HCT116 (cell line): Measurements from ENCODE around the gene WDFY2. TPM values are rescaled to one million over a fixed set of nuclear protein-coding genes. Genes with fewer than 3 reads are reported as not detected.
A peak's percentile ranks its signal among the peaks of the same experiment; 100 is the strongest.

Experiments used
- ATAC-seq: fragments of 200-7000 bp; cut with Tn5 transposase; 2 replicates; pipeline ENCODE4 v1.9.1; 2020; ENCODE audit warnings: mild to moderate bottlenecking, moderate library complexity
- BruUV-seq: library from RNA; stranded (reverse); fragments of 400-500 nt; replicated peaks from 2 replicates; lab custom pipeline; 2021; lab: Mats Ljungman, UMichigan
- CTCF ChIA-PET: fragments of 300-600 bp; sonication (Branson Sonifier 250); formaldehyde crosslinking; loops from one replicate; lab custom pipeline; 2021; ENCODE audit warnings: antibody characterized with exemption; lab: Charles Lee
- POLR2A ChIA-PET: fragments of 300-600, 350-600 bp; sonication (Branson Sonifier 250); formaldehyde crosslinking; loops from one replicate; lab custom pipeline; 2021; ENCODE audit warnings: antibody characterized with exemption; lab: Charles Lee
- RAD21 ChIA-PET, 2 experiments: fragments of 300-600 bp; sonication (Branson Sonifier 250); formaldehyde crosslinking; loops; one replicate each; lab custom pipeline; 2023; ENCODE audit warnings: low total read pairs in 2 of 2; ENCODE audit not compliant: uncharacterized antibody in 2 of 2, unreplicated experiment in 2 of 2, low non-redundant PET in 1 of 2; lab: Charles Lee
- DNase-seq: peaks from one replicate; pipeline ENCODE4 v3.0.0-alpha.2; 2010; ENCODE audit warnings: low read depth, low spot score
- H2AFZ ChIP-seq: fragments of 200-600 bp; shearing (Covaris generic), sonication (generic); 2 replicates; pipeline ENCODE4 v1.6.1; 2017; ENCODE audit warnings: low read depth, mixed run types, mixed read lengths, antibody characterized with exemption, low read length; ENCODE audit not compliant: poor library complexity, severe bottlenecking
- H3K27ac ChIP-seq: 2 replicates; pipeline ENCODE4 v1.5.1; 2012; ENCODE audit warnings: low read depth, low read length
- H3K27me3 ChIP-seq: fragments of 200-600 bp; sonication (generic); 2 replicates; pipeline ENCODE4 v1.6.1; 2016; ENCODE audit warnings: mixed run types, low read length, mixed read lengths; ENCODE audit not compliant: insufficient read depth
- H3K36me3 ChIP-seq, 2 experiments: fragments of 200-500 bp in 1 of 2; fragments of 200-600 bp in 1 of 2; sonication (Bioruptor generic) in 1 of 2; sonication (generic) in 1 of 2; 2 replicates each; pipeline versions ENCODE4 v1.5.1 to v1.6.1; 2014 to 2016; ENCODE audit warnings: low read length in 2 of 2, inconsistent platforms in 1 of 2, mixed read lengths in 1 of 2, mixed run types in 1 of 2; ENCODE audit not compliant: insufficient read depth in 2 of 2, control insufficient read depth in 1 of 2
- H3K4me1 ChIP-seq, 2 experiments: fragments of 200-600 bp in 1 of 2; sonication (generic) in 1 of 2; 2 replicates each; pipeline versions ENCODE4 v1.5.1 to v1.6.1; 2012 to 2017; ENCODE audit warnings: low read length in 2 of 2, inconsistent platforms in 1 of 2, mild to moderate bottlenecking in 1 of 2, mixed read lengths in 1 of 2, mixed run types in 1 of 2, moderate library complexity in 1 of 2; ENCODE audit not compliant: insufficient read depth in 2 of 2, control insufficient read depth in 1 of 2
- H3K4me2 ChIP-seq: fragments of 200-600 bp; sonication (generic); 2 replicates; pipeline ENCODE4 v1.6.1; 2017; ENCODE audit warnings: mixed run types, low read length, mixed read lengths
- H3K4me3 ChIP-seq, 2 experiments: fragments of 200-600 bp in 1 of 2; sonication (generic) in 1 of 2; replicated peaks in 1 of 2; 2 replicates each; pipeline ENCODE4 v1.5.1; 2011 to 2016; ENCODE audit warnings: low read length in 2 of 2, control low read depth in 1 of 2, low read depth in 1 of 2, mild to moderate bottlenecking in 1 of 2, mixed read lengths in 1 of 2, mixed run types in 1 of 2
- H3K79me2 ChIP-seq: fragments of 200-600 bp; sonication (generic); 2 replicates; pipeline ENCODE4 v1.6.1; 2017; ENCODE audit warnings: mild to moderate bottlenecking, mixed run types, low read length, moderate library complexity, mixed read lengths; ENCODE audit not compliant: insufficient read depth
- H3K9ac ChIP-seq: fragments of 200-600 bp; sonication (generic); 2 replicates; pipeline ENCODE4 v1.6.1; 2016; ENCODE audit warnings: low read length, mixed read lengths
- H3K9me2 ChIP-seq: fragments of 200-600 bp; sonication (generic), shearing (Covaris generic); 2 replicates; pipeline ENCODE4 v1.6.1; 2017; ENCODE audit warnings: mixed run types, mild to moderate bottlenecking, moderate library complexity; ENCODE audit not compliant: insufficient read depth
- H3K9me3 ChIP-seq, 2 experiments: fragments of 200-500 bp in 1 of 2; fragments of 200-600 bp in 1 of 2; sonication (Bioruptor generic) in 1 of 2; sonication (generic) in 1 of 2; 2 replicates each; pipeline ENCODE4 v1.6.1; 2014 to 2017; ENCODE audit warnings: low read length in 2 of 2, mixed read lengths in 2 of 2, inconsistent platforms in 1 of 2, low read depth in 1 of 2, mild to moderate bottlenecking in 1 of 2, mixed run types in 1 of 2, moderate library complexity in 1 of 2; ENCODE audit not compliant: control insufficient read depth in 1 of 2, insufficient read depth in 1 of 2
- H4K20me1 ChIP-seq: fragments of 200-600 bp; sonication (generic), shearing (Covaris generic); 2 replicates; pipeline ENCODE4 v1.6.1; 2017; ENCODE audit warnings: mixed run types, mild to moderate bottlenecking, moderate library complexity; ENCODE audit not compliant: insufficient read depth
- CEBPB ChIP-seq: IDR thresholded peaks from 2 replicates; pipeline ENCODE4 v1.6.1; 2012; ENCODE audit warnings: low read depth
- EGR1 ChIP-seq: IDR thresholded peaks from 2 replicates; pipeline ENCODE4 v1.6.1; 2012; ENCODE audit warnings: low read depth
- EZH2 ChIP-seq: fragments of 200-600 bp; sonication (generic); IDR thresholded peaks from 2 replicates; pipeline ENCODE4 v1.6.1; 2017; ENCODE audit warnings: antibody characterized with exemption, mixed run types
- POLR2AphosphoS5 ChIP-seq: IDR thresholded peaks from 2 replicates; pipeline ENCODE4 v1.6.1; 2011; ENCODE audit warnings: mild to moderate bottlenecking, low read depth, low read length, moderate library complexity
- REST ChIP-seq: IDR thresholded peaks from 2 replicates; pipeline ENCODE4 v1.6.1; 2012; ENCODE audit warnings: low read depth
- SP1 ChIP-seq: IDR thresholded peaks from 2 replicates; pipeline ENCODE4 v1.6.1; 2012; ENCODE audit warnings: low read depth
- TCF7L2 ChIP-seq: IDR thresholded peaks from 2 replicates; pipeline ENCODE4 v1.7.0; 2011; ENCODE audit warnings: borderline replicate concordance, inconsistent platforms; ENCODE audit not compliant: insufficient read depth, insufficient read length; ENCODE audit errors: extremely low read depth
- YY1 ChIP-seq: IDR thresholded peaks from 2 replicates; pipeline ENCODE4 v1.6.1; 2011; ENCODE audit warnings: low read length, low read depth, moderate library complexity, mild to moderate bottlenecking; ENCODE audit not compliant: insufficient replicate concordance; ENCODE audit errors: extremely low read depth
- ZNF274 ChIP-seq: fragments of 200-500 bp; sonication (Bioruptor generic); IDR thresholded peaks from 2 replicates; pipeline ENCODE4 v1.6.1; 2014; ENCODE audit warnings: mild to moderate bottlenecking, low read depth, low read length, inconsistent platforms
- intact Hi-C: fragments of 100-400 bp; cut with micrococcal nuclease; formaldehyde crosslinking; loops from 2 replicates; pipeline ENCODE4 v1.10.0; 2022
- total RNA-seq: library from RNA; stranded (reverse); gene quantifications from one replicate; pipeline ENCODE4 v1.2.1, GENCODE V29; 2021; ENCODE audit not compliant: unreplicated experiment
- TF ChIP-seq, protein P1 (sequence below): IDR thresholded peaks from 2 replicates; pipeline ENCODE4 v1.6.1; 2011; ENCODE audit warnings: mild to moderate bottlenecking, low read length, moderate library complexity; ENCODE audit not compliant: insufficient replicate concordance; ENCODE audit errors: extremely low read depth
- TF ChIP-seq, protein P2 (sequence below), 3 experiments: fragments of 200-600 bp in 1 of 3; sonication (generic) in 1 of 3; IDR thresholded peaks in 2 of 3; conservative IDR thresholded peaks in 1 of 3; 2 replicates each; pipeline ENCODE4 v1.5.1; 2012 to 2017; ENCODE audit warnings: low read depth in 2 of 3, low read length in 2 of 3, antibody characterized with exemption in 1 of 3, borderline replicate concordance in 1 of 3, control low read depth in 1 of 3, mild to moderate bottlenecking in 1 of 3, mixed read lengths in 1 of 3, mixed run types in 1 of 3, moderate library complexity in 1 of 3; ENCODE audit not compliant: insufficient read depth in 1 of 3

The WDFY2 gene
- total RNA-seq, 1 experiment from 2014 or later = 6.1 TPM

GRCh38 chr13:51715613-51716012 lies 131.4 kb downstream of the WDFY2 start:
- ChIA-PET CTCF (no interaction called here), POLR2A (no interaction called here), RAD21 (no interaction called here)
- peaks cover 3 to 16% of the 10 kb centered on the region in 2 experiments; a peak in 2 of 4 replicates for H3K4me1 ChIP-seq
- H3K9ac ChIP-seq = no peak overlapping the region
- H3K4me2 ChIP-seq = peak overlapping the region; percentile 4; the same call in 1 of the 2 replicates
- ATAC-seq (0 out of 2 replicates have a peak, but pooled peaks have one; percentile 42), DNase-seq (no peak)
- no peaks in the 10 kb centered on the region for H3K27me3 ChIP-seq
- H3K27ac ChIP-seq = no peak overlapping the region
- TF ChIP-seq REST (no peak), YY1 (no peak), POLR2AphosphoS5 (no peak), SP1 (no peak), TCF7L2 (no peak), CEBPB (no peak), EGR1 (no peak), EZH2 (no peak), ZNF274 (no peak)
- TF ChIP-seq, protein P1, sequence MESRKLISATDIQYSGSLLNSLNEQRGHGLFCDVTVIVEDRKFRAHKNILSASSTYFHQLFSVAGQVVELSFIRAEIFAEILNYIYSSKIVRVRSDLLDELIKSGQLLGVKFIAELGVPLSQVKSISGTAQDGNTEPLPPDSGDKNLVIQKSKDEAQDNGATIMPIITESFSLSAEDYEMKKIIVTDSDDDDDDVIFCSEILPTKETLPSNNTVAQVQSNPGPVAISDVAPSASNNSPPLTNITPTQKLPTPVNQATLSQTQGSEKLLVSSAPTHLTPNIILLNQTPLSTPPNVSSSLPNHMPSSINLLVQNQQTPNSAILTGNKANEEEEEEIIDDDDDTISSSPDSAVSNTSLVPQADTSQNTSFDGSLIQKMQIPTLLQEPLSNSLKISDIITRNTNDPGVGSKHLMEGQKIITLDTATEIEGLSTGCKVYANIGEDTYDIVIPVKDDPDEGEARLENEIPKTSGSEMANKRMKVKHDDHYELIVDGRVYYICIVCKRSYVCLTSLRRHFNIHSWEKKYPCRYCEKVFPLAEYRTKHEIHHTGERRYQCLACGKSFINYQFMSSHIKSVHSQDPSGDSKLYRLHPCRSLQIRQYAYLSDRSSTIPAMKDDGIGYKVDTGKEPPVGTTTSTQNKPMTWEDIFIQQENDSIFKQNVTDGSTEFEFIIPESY = no peak
- TF ChIP-seq, protein P2, sequence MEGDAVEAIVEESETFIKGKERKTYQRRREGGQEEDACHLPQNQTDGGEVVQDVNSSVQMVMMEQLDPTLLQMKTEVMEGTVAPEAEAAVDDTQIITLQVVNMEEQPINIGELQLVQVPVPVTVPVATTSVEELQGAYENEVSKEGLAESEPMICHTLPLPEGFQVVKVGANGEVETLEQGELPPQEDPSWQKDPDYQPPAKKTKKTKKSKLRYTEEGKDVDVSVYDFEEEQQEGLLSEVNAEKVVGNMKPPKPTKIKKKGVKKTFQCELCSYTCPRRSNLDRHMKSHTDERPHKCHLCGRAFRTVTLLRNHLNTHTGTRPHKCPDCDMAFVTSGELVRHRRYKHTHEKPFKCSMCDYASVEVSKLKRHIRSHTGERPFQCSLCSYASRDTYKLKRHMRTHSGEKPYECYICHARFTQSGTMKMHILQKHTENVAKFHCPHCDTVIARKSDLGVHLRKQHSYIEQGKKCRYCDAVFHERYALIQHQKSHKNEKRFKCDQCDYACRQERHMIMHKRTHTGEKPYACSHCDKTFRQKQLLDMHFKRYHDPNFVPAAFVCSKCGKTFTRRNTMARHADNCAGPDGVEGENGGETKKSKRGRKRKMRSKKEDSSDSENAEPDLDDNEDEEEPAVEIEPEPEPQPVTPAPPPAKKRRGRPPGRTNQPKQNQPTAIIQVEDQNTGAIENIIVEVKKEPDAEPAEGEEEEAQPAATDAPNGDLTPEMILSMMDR (IDR thresholded peaks at IDR 0.05 in 2 of 3, conservative IDR thresholded peaks at IDR 0.05 in 1 of 3; ENCODE audit: borderline replicate concordance in 1 of 3, insufficient read depth in 1 of 3, low read depth in 2 of 3, low read length in 2 of 3) = no peak
- no peaks in the 10 kb centered on the region for H3K79me2 ChIP-seq
- H3K36me3 ChIP-seq = no peaks in the 10 kb centered on the region
- no peaks in the 10 kb centered on the region for H4K20me1 ChIP-seq
- no TSS peak for BruUV-seq
- no peaks in the 10 kb centered on the region for H3K9me2 ChIP-seq
- intact Hi-C loops = no loop called here
- no peaks in the 10 kb centered on the region for H3K9me3 ChIP-seq
- no peak overlapping the region for H3K4me3 ChIP-seq
- H2AFZ ChIP-seq = no peak overlapping the region
